Lower lobe of right lung (tissue), 2 donors: ENCODE data around the gene SGMS1. TPM values are rescaled to one million over a fixed set of nuclear protein-coding genes. Genes with fewer than 3 reads are reported as not detected.

Source experiments
- ATAC-seq, 2 donors: fragments of 200-7000 bp; cut with Tn5 transposase; one replicate each; pipeline ENCODE4 v1.9.1; 2020 to 2022; ENCODE audit warnings: mild to moderate bottlenecking in 2 of 2, moderate library complexity in 2 of 2
- DNase-seq: peaks from one replicate; pipeline ENCODE4 v3.0.0-alpha.2; 2020
- H3K27ac ChIP-seq: fragments of 200-600 bp; one replicate; pipeline ENCODE4 v1.8.0; 2022
- H3K27me3 ChIP-seq: fragments of 200-600 bp; one replicate; pipeline ENCODE4 v1.8.0; 2022; ENCODE audit warnings: low read depth
- H3K36me3 ChIP-seq: fragments of 200-600 bp; one replicate; pipeline ENCODE4 v1.8.0; 2022; ENCODE audit warnings: mild to moderate bottlenecking
- H3K4me1 ChIP-seq: fragments of 200-600 bp; one replicate; pipeline ENCODE4 v1.8.0; 2022
- H3K4me3 ChIP-seq: fragments of 200-600 bp; one replicate; pipeline ENCODE4 v1.8.0; 2022; ENCODE audit warnings: mild to moderate bottlenecking
- H3K9me3 ChIP-seq: fragments of 200-600 bp; one replicate; pipeline ENCODE4 v1.8.0; 2022
- CTCF ChIP-seq: fragments of 200-600 bp; IDR thresholded peaks from one replicate; pipeline ENCODE4 v1.8.0; 2022; ENCODE audit warnings: antibody characterized with exemption, mild to moderate bottlenecking
- intact Hi-C: fragments of 100-400 bp; cut with DNase I; formaldehyde crosslinking; loops from one replicate; pipeline ENCODE4 v1.11.0; 2022
- total RNA-seq: library from RNA; stranded (reverse); fragmentation: NEBNext Ultra II Directional; extraction: Animal tissue kit (Norgen Biotek cat#: 25700); gene quantifications from one replicate; pipeline ENCODE4 v1.2.1, GENCODE V29; 2021
- donor health status: DM: no; HTN: yes; CAD: no; lungs with severe emphysema.

SGMS1 gene
- total RNA-seq, 1 donor from 2014 or later, result 72.3 TPM

- no peak for TF ChIP-seq CTCF
- Histone ChIP-seq H3K9me3 (no peaks in the 10 kb centered on the region), H3K27ac (no peak overlapping the region), H3K36me3 (no peaks in the 10 kb centered on the region), H3K4me3 (no peak overlapping the region), H3K4me1 (peaks cover 20% of the 10 kb centered on the region), H3K27me3 (no peaks in the 10 kb centered on the region)
- no peak for ATAC-seq
- intact Hi-C loops, result no loop called here
- DNase-seq, result no peak
These were observed 305.6 kb downstream of the SGMS1 start for GRCh38 chr10:50318129-50318528.

- Histone ChIP-seq H3K36me3 (no peaks in the 10 kb centered on the region), H3K4me1 (peaks cover 17% of the 10 kb centered on the region), H3K27ac (no peak overlapping the region), H3K27me3 (no peaks in the 10 kb centered on the region), H3K9me3 (peaks cover 7% of the 10 kb centered on the region), H3K4me3 (no peak overlapping the region)
- peak in 1 of 2 donors; percentile 48 for ATAC-seq
- intact Hi-C loops, result no loop called here
- no peak for TF ChIP-seq CTCF
- DNase-seq, result no peak
These were observed 306.8 kb downstream of the SGMS1 start for GRCh38 chr10:50316695-50317648.

GRCh38 chr10:50316174-50316573 is 307.6 kb downstream of the SGMS1 start:
- Histone ChIP-seq H3K36me3 (peaks cover 4% of the 10 kb centered on the region), H3K27me3 (no peaks in the 10 kb centered on the region), H3K9me3 (peaks cover 7% of the 10 kb centered on the region), H3K4me1 (peaks cover 11% of the 10 kb centered on the region), H3K4me3 (no peak overlapping the region), H3K27ac (no peak overlapping the region)
- DNase-seq, result no peak
- no peak for TF ChIP-seq CTCF
- no peak for ATAC-seq
- intact Hi-C loops, result no loop called here

- Histone ChIP-seq H3K4me1 (peaks cover 11% of the 10 kb centered on the region), H3K36me3 (peaks cover 11% of the 10 kb centered on the region), H3K27ac (no peak overlapping the region), H3K27me3 (no peaks in the 10 kb centered on the region), H3K9me3 (peaks cover 7% of the 10 kb centered on the region), H3K4me3 (no peak overlapping the region)
- TF ChIP-seq CTCF, result no peak
- intact Hi-C loops, result no loop called here
- ATAC-seq (no peak), DNase-seq (no peak)
These were observed 308.3 kb downstream of the SGMS1 start for GRCh38 chr10:50315424-50315823.

- Histone ChIP-seq H3K36me3 (peaks cover 21% of the 10 kb centered on the region), H3K4me1 (peaks cover 11% of the 10 kb centered on the region), H3K27ac (no peak overlapping the region), H3K27me3 (no peaks in the 10 kb centered on the region), H3K9me3 (peaks cover 7% of the 10 kb centered on the region), H3K4me3 (no peak overlapping the region)
- no peak for TF ChIP-seq CTCF
- ATAC-seq (no peak), DNase-seq (no peak)
- intact Hi-C loops, result no loop called here
These were observed 309.3 kb downstream of the SGMS1 start for GRCh38 chr10:50314169-50315071.
